Embryonic facial prominence (tissue), 1 donor: ENCODE measurements around the gene KRT84.
"Not testable (repeated sequence)": the region's sequence is repeated elsewhere in the genome, so short reads cannot be mapped to it uniquely, and the experiment has no call there.

Source experiments
- DNase-seq: peaks from one replicate; pipeline ENCODE4 v3.0.0-alpha.2; 2016; ENCODE audit errors: extremely low spot score

KRT84 gene

GRCh38 chr12:52410589-52411248, 25.3 kb upstream of the KRT84 start:
- not testable (repeated sequence) for DNase-seq

- DNase-seq, result no peak
Observed at GRCh38 chr12:52407918-52408317, 22.5 kb upstream of the KRT84 start.

- no peak for DNase-seq
Observed at GRCh38 chr12:52405922-52406385, 20.5 kb upstream of the KRT84 start, which contains the start of gene KRT82. TSS of gene KRT82 (minus strand) at chr12:52406335. CDS start at chr12:52406277, 58 bp downstream.

GRCh38 chr12:52404951-52405350, 19.5 kb upstream of the KRT84 start:
- no peak for DNase-seq

- DNase-seq, result no peak
Observed at GRCh38 chr12:52403561-52403960, 18.1 kb upstream of the KRT84 start.

GRCh38 chr12:52402873-52403540, 17.6 kb upstream of the KRT84 start:
- DNase-seq, result no peak

GRCh38 chr12:52402377-52402776, 16.9 kb upstream of the KRT84 start:
- no peak for DNase-seq

- no peak for DNase-seq
Observed at GRCh38 chr12:52401926-52402325, 16.5 kb upstream of the KRT84 start.

GRCh38 chr12:52401526-52401925, 16.1 kb upstream of the KRT84 start:
- no peak for DNase-seq

GRCh38 chr12:52400906-52401305, 15.5 kb upstream of the KRT84 start:
- no peak for DNase-seq

GRCh38 chr12:52399756-52400155, 14.3 kb upstream of the KRT84 start:
- no peak for DNase-seq

GRCh38 chr12:52398176-52398575, 12.7 kb upstream of the KRT84 start:
- DNase-seq, result no peak

- DNase-seq, result no peak
Observed at GRCh38 chr12:52396656-52397055, 11.2 kb upstream of the KRT84 start.

- no peak for DNase-seq
Observed at GRCh38 chr12:52395761-52396434, 10.4 kb upstream of the KRT84 start.

GRCh38 chr12:52394836-52395405, 9.5 kb upstream of the KRT84 start:
- no peak for DNase-seq

GRCh38 chr12:52392465-52393007, 7.1 kb upstream of the KRT84 start:
- no peak for DNase-seq

- no peak for DNase-seq
Observed at GRCh38 chr12:52391618-52392002, 6.2 kb upstream of the KRT84 start.

- no peak for DNase-seq
Observed at GRCh38 chr12:52390739-52391617, 5.5 kb upstream of the KRT84 start.

GRCh38 chr12:52389313-52390207, 4.1 kb upstream of the KRT84 start:
- no peak for DNase-seq

- no peak for DNase-seq
Observed at GRCh38 chr12:52387859-52388258, 2.4 kb upstream of the KRT84 start.
